BJ (cell line): Measurements from ENCODE around the gene PDE6A. TPM values are rescaled to one million over a fixed set of nuclear protein-coding genes. Genes with fewer than 3 reads are reported as not detected.
A peak's percentile ranks its signal among the peaks of the same experiment; 100 is the strongest.
"Not testable (repeated sequence)": the region's sequence is repeated elsewhere in the genome, so short reads cannot be mapped to it uniquely, and the experiment has no call there.

ENCODE experiments used
- CTCF ChIA-PET: fragments of 350-600 bp; formaldehyde crosslinking; extraction: SDS; loops from one replicate; lab custom pipeline; 2021; ENCODE audit warnings: antibody characterized with exemption, inconsistent platforms; lab: Yijun Ruan, JAX
- POLR2A ChIA-PET: fragments of 300-600 bp; sonication (Branson Sonifier 250); formaldehyde crosslinking; extraction: SDS; loops from one replicate; lab custom pipeline; 2021; ENCODE audit warnings: antibody characterized with exemption; lab: Charles Lee
- DNase-seq: peaks from one replicate; pipeline ENCODE4 v3.0.0-alpha.2; 2011; ENCODE audit warnings: low read depth
- H3K27me3 ChIP-seq: 2 replicates; pipeline ENCODE4 v1.6.0; 2011; ENCODE audit warnings: low read length; ENCODE audit not compliant: control insufficient read depth, insufficient read depth
- H3K36me3 ChIP-seq: 2 replicates; pipeline ENCODE4 v1.5.1; 2011; ENCODE audit warnings: low read length; ENCODE audit not compliant: control insufficient read depth, insufficient read depth
- H3K4me3 ChIP-seq: 2 replicates; pipeline ENCODE4 v1.5.1; 2011; ENCODE audit warnings: low read depth, mild to moderate bottlenecking, control low read depth, low read length
- CTCF ChIP-seq: IDR thresholded peaks from 2 replicates; pipeline ENCODE4 v1.5.1; 2011; ENCODE audit warnings: low read depth, mild to moderate bottlenecking, control low read depth, inconsistent platforms, low read length, moderate library complexity; ENCODE audit not compliant: insufficient read depth
- polyA plus RNA-seq: library from polyadenylated mRNA; depleted of rRNA; stranded (reverse); fragments of >200 nt; gene quantifications from 2 replicates; pipeline ENCODE4 v1.2.3, GENCODE V29; 2011

The PDE6A gene
- polyA plus RNA-seq, 1 experiment, result not detected

- no peaks in the 10 kb centered on the region for H3K36me3 ChIP-seq
- ChIA-PET CTCF (interaction anchor here (1.4 kb wide), 1 partner anchor 117 kb away, joined by 4 read pairs; no protein-coding TSS in a partner anchor), POLR2A (no interaction called here)
- H3K4me3 ChIP-seq, result no peak overlapping the region
- TF ChIP-seq CTCF, result no peak
- no peaks in the 10 kb centered on the region; the same call in 1 of the 2 replicates for H3K27me3 ChIP-seq
- no peak for DNase-seq
Measured at GRCh38 chr5:149954798-149955197, 10.2 kb upstream of the PDE6A start.

- TF ChIP-seq CTCF, result no peak
- CTCF ChIA-PET, result interaction anchor here (0.7 kb wide), 1 partner anchor 33 kb away, joined by 3 read pairs; no protein-coding TSS in a partner anchor
- DNase-seq, result no peak
- POLR2A ChIA-PET, result no interaction called here
- Histone ChIP-seq H3K36me3 (no peaks in the 10 kb centered on the region), H3K4me3 (no peak overlapping the region), H3K27me3 (no peaks in the 10 kb centered on the region; the same call in 1 of the 2 replicates)
Measured at GRCh38 chr5:149953436-149954121, 9.0 kb upstream of the PDE6A start.

- POLR2A ChIA-PET, result no interaction called here
Measured at GRCh38 chr5:149951138-149951749, 6.7 kb upstream of the PDE6A start.

GRCh38 chr5:149948993-149949392 is 4.4 kb upstream of the PDE6A start:
- no peak for DNase-seq
- Histone ChIP-seq H3K27me3 (no peaks in the 10 kb centered on the region; the same call in 1 of the 2 replicates), H3K36me3 (no peaks in the 10 kb centered on the region), H3K4me3 (no peak overlapping the region)
- CTCF ChIA-PET, result interaction anchor here (0.6 to 8.4 kb wide), 4 partner anchors 10 to 111 kb away, joined by 3 to 43 read pairs (median 4); partner anchors contain the start of gene SLC26A2
- POLR2A ChIA-PET, result interaction anchor here (0.5 kb wide), 1 partner anchor 12 kb away, joined by 3 read pairs; no protein-coding TSS in a partner anchor
- no peak for TF ChIP-seq CTCF

More at GRCh38 chr5:149951138-149951749, 6.7 kb upstream of the PDE6A start:
- no peak for DNase-seq
- H3K36me3 ChIP-seq, result no peaks in the 10 kb centered on the region
- no peaks in the 10 kb centered on the region; the same call in 1 of the 2 replicates for H3K27me3 ChIP-seq
- CTCF ChIA-PET, result interaction anchor here (0.9 to 8.4 kb wide), 4 partner anchors 8 to 98 kb away, joined by 3 to 43 read pairs (median 3); partner anchors contain the start of gene SLC26A2
- TF ChIP-seq CTCF, result peak; percentile 14; the same call in 1 of the 2 replicates
- H3K4me3 ChIP-seq, result no peak overlapping the region

GRCh38 chr5:149946118-149946517 is 1.5 kb upstream of the PDE6A start:
- H3K4me3 ChIP-seq, result no peak overlapping the region
- ChIA-PET CTCF (interaction anchor here (1.5 to 8.4 kb wide), 2 partner anchors 13 to 44 kb away, joined by 5 to 43 read pairs; partner anchors contain the start of gene SLC26A2), POLR2A (no interaction called here)
- DNase-seq, result no peak
- no peak for TF ChIP-seq CTCF
- H3K36me3 ChIP-seq, result no peaks in the 10 kb centered on the region
- H3K27me3 ChIP-seq, result no peaks in the 10 kb centered on the region; the same call in 1 of the 2 replicates

GRCh38 chr5:149943177-149943949 is 1.2 kb downstream of the PDE6A start:
- CTCF ChIA-PET, result interaction anchor here (1.0 to 8.4 kb wide), 2 partner anchors 15 to 89 kb away, joined by 3 to 43 read pairs; partner anchors contain the start of gene SLC26A2
- H3K4me3 ChIP-seq, H3K36me3 ChIP-seq, DNase-seq, POLR2A ChIA-PET, H3K27me3 ChIP-seq: not testable (repeated sequence)

DNA sequence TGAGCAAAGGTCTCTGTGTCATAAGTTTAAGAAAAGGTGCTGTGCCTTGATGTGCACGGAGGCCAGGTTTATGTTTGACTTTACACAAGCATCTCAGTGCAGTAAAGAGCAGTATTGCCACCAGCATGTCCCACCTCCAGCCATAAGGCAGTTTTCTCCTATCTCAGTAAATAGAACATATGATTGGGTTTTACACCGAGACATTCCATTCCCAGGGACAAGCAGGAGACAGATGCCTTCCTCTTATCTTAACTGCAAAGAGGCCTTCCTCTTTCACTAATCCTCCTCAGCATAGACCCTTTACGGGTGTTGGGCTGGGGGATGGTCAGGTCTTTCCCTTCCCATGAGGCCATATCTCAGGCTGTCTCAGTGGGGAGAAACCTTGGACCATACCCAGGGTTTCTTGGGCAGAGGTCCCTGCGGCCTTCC is 1.8 kb downstream of the PDE6A start:
- H3K4me3 ChIP-seq, H3K27me3 ChIP-seq, CTCF ChIA-PET, DNase-seq, POLR2A ChIA-PET, H3K36me3 ChIP-seq: not testable (repeated sequence)
